HAP-1 (cell line): Measurements from ENCODE around the gene FA2H.
A peak's percentile ranks its signal among the peaks of the same experiment; 100 is the strongest.
"Not testable (repeated sequence)": the region's sequence is repeated elsewhere in the genome, so short reads cannot be mapped to it uniquely, and the experiment has no call there.

Experiments
- DNase-seq, 2 experiments: peaks; one replicate each; pipeline ENCODE4 v3.0.0-alpha.2; 2016 to 2020; ENCODE audit warnings: low spot score in 2 of 2
- H3K27me3 ChIP-seq: fragments of 250-450 bp; sonication (Bioruptor Pico); 2 replicates; pipeline ENCODE4 v1.5.1; 2020; ENCODE audit warnings: low read depth, mild to moderate bottlenecking, moderate library complexity
- H3K36me3 ChIP-seq: fragments of 250-450 bp; sonication (Bioruptor Pico); replicated peaks from 2 replicates; pipeline ENCODE4 v1.5.1; 2020; ENCODE audit warnings: mild to moderate bottlenecking
- H3K4me1 ChIP-seq: fragments of 250-450 bp; sonication (Bioruptor Pico); 2 replicates; pipeline ENCODE4 v1.5.1; 2020; ENCODE audit warnings: mild to moderate bottlenecking
- H3K4me3 ChIP-seq: fragments of 250-450 bp; sonication (Bioruptor Pico); 2 replicates; pipeline ENCODE4 v1.5.1; 2020; ENCODE audit warnings: mild to moderate bottlenecking, moderate library complexity
- H3K9me3 ChIP-seq: fragments of 250-450 bp; sonication (Bioruptor Pico); 2 replicates; pipeline ENCODE4 v1.5.1; 2020; ENCODE audit warnings: mild to moderate bottlenecking, moderate library complexity
- in situ Hi-C: fragments of 300-500 bp; cut with MboI; formaldehyde crosslinking; loops from 3 replicates; pipeline ENCODE4 v1.14.3; 2020; ENCODE audit warnings: low sequenced_read_pairs, inconsistent platforms, mixed read lengths

Gene FA2H

GRCh38 chr16:74732707-74733350 lies 41.8 kb downstream of the FA2H start:
- in situ Hi-C loops, result no loop called here
- no peak overlapping the region for H3K4me3 ChIP-seq
- no peaks in the 10 kb centered on the region for H3K36me3 ChIP-seq
- H3K9me3 ChIP-seq, result no peaks in the 10 kb centered on the region
- DNase-seq, result no peak
- no peaks in the 10 kb centered on the region for H3K27me3 ChIP-seq
- H3K4me1 ChIP-seq, result no peaks in the 10 kb centered on the region

- no peak overlapping the region for H3K4me3 ChIP-seq
- no peaks in the 10 kb centered on the region for H3K36me3 ChIP-seq
- in situ Hi-C loops, result no loop called here
- no peaks in the 10 kb centered on the region for H3K4me1 ChIP-seq
- no peak for DNase-seq
- no peaks in the 10 kb centered on the region for H3K27me3 ChIP-seq
- H3K9me3 ChIP-seq, result peaks cover 5% of the 10 kb centered on the region; the same call in 1 of the 2 replicates
Observed at GRCh38 chr16:74731853-74732477, 42.7 kb downstream of the FA2H start.

GRCh38 chr16:74729783-74730683 lies 44.6 kb downstream of the FA2H start:
- Histone ChIP-seq H3K4me3 (no peak overlapping the region), H3K9me3 (peaks cover 9% of the 10 kb centered on the region; the same call in 1 of the 2 replicates), H3K27me3 (no peaks in the 10 kb centered on the region), H3K36me3 (no peaks in the 10 kb centered on the region), H3K4me1 (no peaks in the 10 kb centered on the region)
- in situ Hi-C loops, result no loop called here
- DNase-seq, result no peak

- no peaks in the 10 kb centered on the region for H3K4me1 ChIP-seq
- H3K9me3 ChIP-seq, result peaks cover 9% of the 10 kb centered on the region; the same call in 1 of the 2 replicates
- in situ Hi-C loops, result no loop called here
- DNase-seq, result no peak
- no peak overlapping the region for H3K4me3 ChIP-seq
- H3K27me3 ChIP-seq, result no peaks in the 10 kb centered on the region
- H3K36me3 ChIP-seq, result no peaks in the 10 kb centered on the region
Observed at GRCh38 chr16:74727903-74728302, 46.7 kb downstream of the FA2H start.

GRCh38 chr16:74726716-74727115 lies 47.9 kb downstream of the FA2H start:
- Histone ChIP-seq H3K4me3 (no peak overlapping the region), H3K9me3 (peaks cover 9% of the 10 kb centered on the region; the same call in 1 of the 2 replicates), H3K36me3 (no peaks in the 10 kb centered on the region), H3K27me3 (no peaks in the 10 kb centered on the region), H3K4me1 (no peaks in the 10 kb centered on the region)
- in situ Hi-C loops, result no loop called here
- peak in 1 of 2 experiments; percentile 38 for DNase-seq

GRCh38 chr16:74725651-74726455 lies 48.8 kb downstream of the FA2H start:
- Histone ChIP-seq H3K4me1 (no peaks in the 10 kb centered on the region), H3K36me3 (no peaks in the 10 kb centered on the region), H3K9me3 (peaks cover 9% of the 10 kb centered on the region; the same call in 1 of the 2 replicates), H3K27me3 (no peaks in the 10 kb centered on the region), H3K4me3 (no peak overlapping the region)
- in situ Hi-C loops, result no loop called here
- DNase-seq, result no peak

- in situ Hi-C loops, result no loop called here
- no peaks in the 10 kb centered on the region for H3K36me3 ChIP-seq
- H3K4me3 ChIP-seq, result no peak overlapping the region
- no peak for DNase-seq
- no peaks in the 10 kb centered on the region for H3K27me3 ChIP-seq
- H3K4me1 ChIP-seq, result no peaks in the 10 kb centered on the region
- peaks cover 9% of the 10 kb centered on the region; the same call in 1 of the 2 replicates for H3K9me3 ChIP-seq
Observed at GRCh38 chr16:74724820-74725549, 49.6 kb downstream of the FA2H start.

GRCh38 chr16:74723256-74723655 lies 51.4 kb downstream of the FA2H start:
- in situ Hi-C loops, result no loop called here
- peaks cover 9% of the 10 kb centered on the region; the same call in 1 of the 2 replicates for H3K9me3 ChIP-seq
- no peaks in the 10 kb centered on the region for H3K27me3 ChIP-seq
- no peaks in the 10 kb centered on the region for H3K4me1 ChIP-seq
- DNase-seq, result no peak
- no peak overlapping the region for H3K4me3 ChIP-seq
- H3K36me3 ChIP-seq, result no peaks in the 10 kb centered on the region

GRCh38 chr16:74722156-74722555 lies 52.5 kb downstream of the FA2H start:
- H3K4me3 ChIP-seq, DNase-seq, H3K9me3 ChIP-seq, H3K36me3 ChIP-seq, H3K27me3 ChIP-seq, H3K4me1 ChIP-seq, in situ Hi-C loops: not testable (repeated sequence)

GRCh38 chr16:74721716-74722115 lies 52.9 kb downstream of the FA2H start:
- Histone ChIP-seq H3K9me3 (peaks cover 2% of the 10 kb centered on the region; the same call in 1 of the 2 replicates), H3K4me3 (no peak overlapping the region), H3K27me3 (no peaks in the 10 kb centered on the region), H3K36me3 (no peaks in the 10 kb centered on the region), H3K4me1 (no peaks in the 10 kb centered on the region)
- in situ Hi-C loops, result no loop called here
- DNase-seq, result no peak

GRCh38 chr16:74720579-74720978 lies 54.0 kb downstream of the FA2H start:
- no peaks in the 10 kb centered on the region for H3K27me3 ChIP-seq
- no peaks in the 10 kb centered on the region for H3K9me3 ChIP-seq
- no peak overlapping the region for H3K4me3 ChIP-seq
- H3K36me3 ChIP-seq, result no peaks in the 10 kb centered on the region
- no peak for DNase-seq
- H3K4me1 ChIP-seq, result no peaks in the 10 kb centered on the region
- in situ Hi-C loops, result no loop called here

GRCh38 chr16:74718741-74719610 lies 55.6 kb downstream of the FA2H start:
- Histone ChIP-seq H3K9me3 (no peaks in the 10 kb centered on the region), H3K36me3 (no peaks in the 10 kb centered on the region), H3K4me3 (no peak overlapping the region), H3K27me3 (no peaks in the 10 kb centered on the region), H3K4me1 (no peaks in the 10 kb centered on the region)
- in situ Hi-C loops, result no loop called here
- DNase-seq, result no peak
